Measurements from ENCODE around the gene HAP1.
"Not testable (repeated sequence)": the region's sequence is repeated elsewhere in the genome, so short reads cannot be mapped to it uniquely, and the experiment has no call there.

Gene HAP1

DNA sequence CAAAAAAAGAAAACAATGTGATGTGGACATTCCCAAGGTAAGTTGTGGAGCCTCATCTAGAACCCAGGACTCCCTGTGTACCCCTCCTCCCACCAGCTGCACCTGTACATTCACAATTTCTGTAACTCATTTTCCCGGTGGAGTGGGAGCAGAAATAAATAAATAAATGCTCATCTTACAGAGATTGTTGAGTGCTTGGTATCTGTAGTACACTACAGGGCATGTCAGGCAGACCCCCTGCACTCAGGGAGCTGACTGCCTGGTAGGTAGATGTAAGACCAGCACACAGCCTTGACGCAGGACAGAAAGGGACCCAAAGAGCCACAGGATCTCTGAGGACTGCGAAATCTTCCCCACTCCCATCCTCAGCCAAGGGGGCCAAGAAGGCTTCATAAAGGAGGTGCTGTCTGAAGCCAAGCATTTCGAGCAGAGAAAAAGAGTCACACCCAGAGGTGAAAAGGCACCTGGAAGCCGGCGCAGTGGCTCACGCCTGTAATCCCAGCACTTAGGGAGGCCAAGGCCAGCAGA lies 39.2 kb downstream of the HAP1 start:
- DNase-seq (ENCODE audit: insufficient read length, low spot score): no peak
- no peak for FAIRE-seq

GRCh38 chr17:41692722-41693521 lies 41.5 kb downstream of the HAP1 start:
- DNase-seq (ENCODE audit: insufficient read length, low spot score): no peak
- FAIRE-seq: no peak

GRCh38 chr17:41691031-41691777 lies 43.2 kb downstream of the HAP1 start:
- DNase-seq (ENCODE audit: insufficient read length, low spot score) (no peak), FAIRE-seq (no peak)

GRCh38 chr17:41690497-41690896 lies 43.9 kb downstream of the HAP1 start:
- FAIRE-seq (no peak), DNase-seq (ENCODE audit: insufficient read length, low spot score) (no peak)

GRCh38 chr17:41689497-41690299 lies 44.7 kb downstream of the HAP1 start:
- DNase-seq (ENCODE audit: insufficient read length, low spot score) (no peak), FAIRE-seq (peak; percentile 84)

DNA sequence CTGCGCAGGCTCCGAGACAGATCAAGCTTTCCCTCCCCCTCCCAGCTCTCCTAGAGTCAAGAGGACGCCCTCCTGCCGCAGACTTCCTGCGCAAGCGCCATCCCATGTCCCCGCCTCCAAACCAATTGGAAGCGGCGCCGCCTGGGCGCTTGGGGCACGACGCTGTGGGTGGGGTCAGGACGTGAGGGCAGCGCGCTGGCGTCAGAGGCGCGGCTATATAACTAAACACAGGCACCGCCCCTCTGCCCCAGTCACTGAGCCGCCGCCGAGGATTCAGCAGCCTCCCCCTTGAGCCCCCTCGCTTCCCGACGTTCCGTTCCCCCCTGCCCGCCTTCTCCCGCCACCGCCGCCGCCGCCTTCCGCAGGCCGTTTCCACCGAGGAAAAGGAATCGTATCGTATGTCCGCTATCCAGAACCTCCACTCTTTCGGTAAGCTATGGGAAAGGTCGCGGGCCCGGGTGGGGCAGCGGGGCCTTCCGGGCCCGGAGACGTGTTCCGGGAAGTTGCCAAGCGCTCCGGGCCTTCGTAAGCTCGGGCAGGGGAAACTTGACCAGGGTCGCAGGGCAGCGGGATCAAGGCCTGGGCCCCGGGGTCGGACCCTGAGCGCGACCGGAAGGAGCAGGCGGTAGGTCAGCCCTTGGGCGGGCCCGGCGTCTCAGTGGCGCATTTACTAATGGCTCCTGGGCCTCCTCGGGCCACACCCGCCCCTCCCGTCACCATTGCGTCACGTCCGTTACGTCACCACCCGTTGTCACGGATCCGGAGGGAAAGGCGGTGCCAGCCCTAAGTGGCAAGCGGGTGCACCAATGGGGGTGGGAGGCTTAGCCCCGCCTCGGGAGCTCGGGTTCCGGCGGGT lies 45.6 kb downstream of the HAP1 start, which contains the start of gene EIF1:
EIF1 (plus strand) TSS at position 245 of the 856 bp plus-strand sequence; CDS start at position 399, 154 bp downstream.
- FAIRE-seq: peak; percentile 93

DNA sequence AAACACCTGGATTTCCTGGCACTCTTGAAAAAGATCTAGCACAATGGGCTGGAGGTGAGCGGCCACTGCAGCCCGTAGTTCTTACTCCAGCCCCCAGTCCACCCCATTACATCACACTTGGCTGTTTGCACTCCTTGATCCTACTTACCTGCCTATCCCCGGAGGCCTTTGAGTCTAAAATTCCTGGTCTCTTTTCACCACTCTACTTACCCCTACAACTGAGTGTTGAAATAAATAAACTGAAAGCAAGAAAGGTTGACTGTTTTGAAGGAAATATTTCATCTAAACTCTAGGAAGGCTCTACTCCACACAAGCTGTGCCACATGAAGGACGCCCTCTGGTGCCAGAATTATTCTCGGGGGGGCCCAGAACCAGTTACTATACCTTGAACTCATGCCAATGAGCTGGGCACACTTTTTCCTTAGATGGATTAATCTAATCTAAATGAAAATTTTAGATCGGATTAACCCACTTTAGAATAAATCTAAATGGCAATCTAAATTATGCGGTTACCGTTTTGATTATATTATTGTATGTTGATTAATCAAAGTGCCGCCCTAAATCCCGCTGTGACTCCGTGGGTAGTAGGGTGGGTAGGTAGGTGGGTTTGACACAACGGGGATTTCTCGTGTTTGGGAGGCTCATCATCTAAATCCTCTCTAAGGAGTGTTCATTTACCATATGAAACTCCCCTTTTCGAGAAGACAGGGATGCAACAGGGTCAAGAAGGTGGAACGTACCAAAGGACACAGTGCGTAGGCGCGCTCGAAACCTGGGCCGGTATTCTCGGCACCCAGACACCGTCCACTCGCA lies 46.4 kb downstream of the HAP1 start:
- DNase-seq (ENCODE audit: insufficient read length, low spot score): no peak
- FAIRE-seq: no peak

More for the DNA sequence above, 45.6 kb downstream of the HAP1 start, which contains the start of gene EIF1:
- peak; percentile 72 for DNase-seq (ENCODE audit: insufficient read length, low spot score)

GRCh38 chr17:41686281-41686680 lies 48.2 kb downstream of the HAP1 start:
- no peak for DNase-seq (ENCODE audit: insufficient read length, low spot score)
- no peak for FAIRE-seq

GRCh38 chr17:41685753-41686152 lies 48.7 kb downstream of the HAP1 start:
- FAIRE-seq; DNase-seq (ENCODE audit: insufficient read length, low spot score): not testable (repeated sequence)

GRCh38 chr17:41684035-41684434 lies 50.4 kb downstream of the HAP1 start:
- FAIRE-seq (no peak), DNase-seq (ENCODE audit: insufficient read length, low spot score) (no peak)

GRCh38 chr17:41683441-41684007 lies 50.9 kb downstream of the HAP1 start:
- FAIRE-seq: no peak
- DNase-seq (ENCODE audit: insufficient read length, low spot score): no peak

GRCh38 chr17:41682631-41683030 lies 51.8 kb downstream of the HAP1 start:
- DNase-seq (ENCODE audit: insufficient read length, low spot score) (no peak), FAIRE-seq (no peak)

DNA sequence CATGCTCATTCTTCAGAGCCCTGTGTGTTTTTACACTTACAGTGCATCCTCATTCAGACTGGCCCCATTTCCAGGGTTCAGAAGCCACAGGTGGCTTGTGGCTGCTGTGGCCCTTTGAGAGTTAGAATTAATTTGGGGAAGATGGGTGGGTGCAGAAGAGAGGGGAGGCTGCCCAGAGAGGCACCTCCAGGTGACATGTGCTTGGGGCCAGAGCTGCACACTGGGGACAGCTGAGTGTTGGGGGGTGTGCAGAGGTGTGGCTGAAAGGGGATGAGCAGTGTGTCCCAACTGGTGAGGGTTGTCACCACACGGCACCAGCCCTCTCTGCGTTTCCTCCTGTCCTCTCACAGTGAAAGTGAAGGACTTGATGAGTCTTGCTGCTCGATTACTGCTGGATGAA lies 52.7 kb downstream of the HAP1 start:
- FAIRE-seq: no peak
- no peak for DNase-seq (ENCODE audit: insufficient read length, low spot score)

- no peak for FAIRE-seq
These were observed 53.9 kb downstream of the HAP1 start for GRCh38 chr17:41680426-41681040.

GRCh38 chr17:41679740-41680425 lies 54.6 kb downstream of the HAP1 start:
- no peak for DNase-seq (ENCODE audit: insufficient read length, low spot score)
- no peak for FAIRE-seq

More at GRCh38 chr17:41680426-41681040, 53.9 kb downstream of the HAP1 start:
- no peak for DNase-seq (ENCODE audit: insufficient read length, low spot score)

DNA sequence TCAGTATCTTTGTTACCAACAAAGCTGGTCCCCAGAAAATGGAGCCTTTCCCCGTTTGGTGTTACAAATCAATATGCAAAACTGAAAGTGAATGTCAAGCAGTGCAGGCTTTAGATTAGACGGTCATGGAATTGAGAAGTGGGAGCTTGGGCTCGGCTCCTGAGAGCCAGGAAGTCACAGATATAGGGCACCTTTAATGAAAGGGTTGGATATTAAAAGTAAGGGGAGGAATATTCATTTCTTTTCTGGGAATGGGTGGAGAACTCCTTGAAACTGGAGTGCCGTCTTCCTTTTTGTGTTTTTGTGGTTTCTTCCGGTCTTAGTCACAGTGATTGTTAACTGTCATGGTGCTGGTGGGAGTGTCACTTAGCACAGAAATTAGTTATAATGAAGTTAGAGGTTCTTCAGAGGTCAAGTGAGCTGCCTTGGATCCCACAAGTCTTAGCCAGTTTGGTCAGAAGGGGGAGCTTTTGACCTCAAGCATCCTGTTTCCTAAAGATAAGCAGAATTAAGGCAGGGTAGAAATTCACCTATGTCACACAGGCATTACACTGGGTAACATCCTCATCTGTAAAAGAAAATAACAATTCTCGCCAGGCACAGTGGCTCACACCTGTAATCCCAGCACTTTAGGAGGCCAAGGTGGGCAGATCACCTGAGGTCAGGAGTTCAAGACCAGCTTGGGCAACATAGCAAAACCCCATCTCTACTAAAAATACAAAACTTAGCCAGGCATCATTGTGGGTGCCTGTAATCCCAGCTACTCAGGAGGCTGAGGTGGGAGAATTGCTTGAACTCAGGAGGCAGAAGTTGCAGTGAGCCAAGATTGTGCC lies 55.3 kb downstream of the HAP1 start:
- FAIRE-seq (peak; percentile 90), DNase-seq (ENCODE audit: insufficient read length, low spot score) (no peak)

Measured in GM19239 (cell line).